Liver (tissue), 9 donors: Measurements from ENCODE around the gene ENOPH1. TPM values are rescaled to one million over a fixed set of nuclear protein-coding genes. Genes with fewer than 3 reads are reported as not detected.

ENCODE experiments used
- DNase-seq: peaks from one replicate; pipeline ENCODE4 v3.0.0-alpha.2; 2017; ENCODE audit warnings: low spot score
- H3K27ac ChIP-seq, 2 donors: one replicate each; pipeline ENCODE4 v1.7.0; 2013; ENCODE audit warnings: inconsistent platforms in 2 of 2, low read length in 2 of 2, control low read depth in 1 of 2, low read depth in 1 of 2, mild to moderate bottlenecking in 1 of 2
- H3K27me3 ChIP-seq, 4 donors: one replicate each; pipeline versions ENCODE4 v1.6.1 to v1.7.0; 2013; ENCODE audit warnings: low read length in 3 of 4, inconsistent platforms in 1 of 4, mild to moderate bottlenecking in 1 of 4, moderate library complexity in 1 of 4; ENCODE audit not compliant: control insufficient read depth in 4 of 4, insufficient read depth in 4 of 4
- H3K36me3 ChIP-seq, 4 donors: one replicate each; pipeline versions ENCODE4 v1.6.1 to v1.7.0; 2013; ENCODE audit warnings: low read length in 3 of 4, mild to moderate bottlenecking in 3 of 4, low read depth in 1 of 4, moderate library complexity in 1 of 4; ENCODE audit not compliant: control insufficient read depth in 4 of 4, insufficient read depth in 3 of 4
- H3K4me1 ChIP-seq, 4 donors: one replicate each; pipeline versions ENCODE4 v1.6.1 to v1.7.0; 2013; ENCODE audit warnings: low read length in 3 of 4, mild to moderate bottlenecking in 3 of 4, moderate library complexity in 1 of 4; ENCODE audit not compliant: control insufficient read depth in 4 of 4, insufficient read depth in 4 of 4
- H3K4me3 ChIP-seq, 3 donors: one replicate each; pipeline versions ENCODE4 v1.6.1 to v1.7.0; 2013; ENCODE audit warnings: low read length in 3 of 3, control low read depth in 1 of 3, low read depth in 1 of 3, mild to moderate bottlenecking in 1 of 3
- H3K9ac ChIP-seq, 2 donors: one replicate each; pipeline ENCODE4 v1.7.0; 2013; ENCODE audit warnings: low read length in 2 of 2, mild to moderate bottlenecking in 2 of 2, moderate library complexity in 2 of 2, control low read depth in 1 of 2, low read depth in 1 of 2
- H3K9me3 ChIP-seq, 4 donors: one replicate each; pipeline versions ENCODE4 v1.6.1 to v1.7.0; 2013; ENCODE audit warnings: low read length in 3 of 4; ENCODE audit not compliant: control insufficient read depth in 4 of 4
- ATF3 ChIP-seq: IDR thresholded peaks from 2 replicates; pipeline ENCODE4 v1.6.1; 2016; ENCODE audit warnings: antibody characterized with exemption
- FOXA1 ChIP-seq: IDR thresholded peaks from 2 replicates; pipeline ENCODE4 v1.6.1; 2016; ENCODE audit warnings: antibody characterized with exemption
- HNF4A ChIP-seq, 2 donors: conservative IDR thresholded peaks; 2 replicates each; pipeline ENCODE4 v1.6.1; 2016; ENCODE audit warnings: antibody characterized with exemption in 2 of 2, mild to moderate bottlenecking in 2 of 2
- HNF4G ChIP-seq: IDR thresholded peaks from 2 replicates; pipeline ENCODE4 v1.6.1; 2016; ENCODE audit warnings: antibody characterized with exemption
- JUND ChIP-seq, 2 donors: IDR thresholded peaks; 2 replicates each; pipeline ENCODE4 v1.6.1; 2016; ENCODE audit warnings: antibody characterized with exemption in 2 of 2
- RXRA ChIP-seq, 2 donors: IDR thresholded peaks; 2 replicates each; pipeline ENCODE4 v1.6.1; 2017 to 2018; ENCODE audit warnings: antibody characterized with exemption in 2 of 2, mild to moderate bottlenecking in 1 of 2
- TAF1 ChIP-seq: conservative IDR thresholded peaks from 2 replicates; pipeline ENCODE4 v1.6.1; 2016; ENCODE audit warnings: antibody characterized with exemption, mild to moderate bottlenecking
- WGBS: extraction: QIAGEN DNeasy Blood & Tissue Kit; methylation state at CpG from one replicate; pipeline ENCODE4 v1.1.7; 2013; 5-methylcytosine and 5-hydroxymethylcytosine counted together
- polyA plus RNA-seq, 2 donors: library from polyadenylated mRNA; stranded (reverse) in 1 of 2; unstranded in 1 of 2; fragments of 200-250 nt in 1 of 2; fragments of >200 nt in 1 of 2; fragmentation: Nextera tagmentation in 1 of 2; extraction: Ambion mirVana in 1 of 2; gene quantifications; one replicate each; pipeline versions ENCODE4 v1.2.1 to v1.2.3, GENCODE V29; 2013 to 2015
- total RNA-seq, 2 donors: library from RNA; depleted of rRNA; stranded (reverse); fragments of >200 nt; gene quantifications; one replicate each; pipeline ENCODE4 v1.2.3, GENCODE V29; 2014
- TF ChIP-seq, protein P1 (sequence below): IDR thresholded peaks from 2 replicates; pipeline ENCODE4 v1.6.1; 2016; ENCODE audit warnings: antibody characterized with exemption
- TF ChIP-seq, protein P2 (sequence below): IDR thresholded peaks from 2 replicates; pipeline ENCODE4 v1.6.1; 2016; ENCODE audit warnings: antibody characterized with exemption, mild to moderate bottlenecking
- donor health status: healthy.
- donor health status: healthy.
- donor health status: healthy.
- donor health status: healthy.
- donor health status: healthy.

The ENOPH1 gene
- total and polyA plus RNA-seq, 4 donors = 12.1 to 20.0 (median 12.8) TPM

DNA sequence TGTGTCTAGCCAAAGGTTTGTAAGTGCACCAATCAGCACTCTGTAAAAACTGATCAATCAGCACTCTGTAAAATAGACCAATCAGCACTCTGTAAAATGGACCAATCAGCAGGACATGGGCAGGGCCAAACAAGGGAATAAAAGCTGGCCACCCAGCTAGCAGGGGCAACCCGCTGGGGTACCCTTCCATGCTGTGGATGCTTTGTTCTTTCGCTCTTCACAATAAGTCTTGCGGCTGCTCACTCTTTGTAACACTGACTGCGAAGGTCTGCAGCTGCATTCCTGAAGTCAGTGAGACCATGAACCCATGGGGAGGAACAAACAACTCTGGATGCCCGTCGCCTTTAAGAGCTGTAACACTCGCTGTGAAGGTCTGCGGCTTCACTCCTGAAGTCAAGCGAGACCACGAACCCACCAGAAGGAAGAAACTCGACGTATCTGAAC lies 14.4 kb upstream of the ENOPH1 start:
- no peaks in the 10 kb centered on the region for H3K9me3 ChIP-seq
- no peaks in the 10 kb centered on the region for H3K27me3 ChIP-seq
- TF ChIP-seq RXRA (IDR thresholded peaks at IDR 0.05) = no peak
- TF ChIP-seq, protein P1, sequence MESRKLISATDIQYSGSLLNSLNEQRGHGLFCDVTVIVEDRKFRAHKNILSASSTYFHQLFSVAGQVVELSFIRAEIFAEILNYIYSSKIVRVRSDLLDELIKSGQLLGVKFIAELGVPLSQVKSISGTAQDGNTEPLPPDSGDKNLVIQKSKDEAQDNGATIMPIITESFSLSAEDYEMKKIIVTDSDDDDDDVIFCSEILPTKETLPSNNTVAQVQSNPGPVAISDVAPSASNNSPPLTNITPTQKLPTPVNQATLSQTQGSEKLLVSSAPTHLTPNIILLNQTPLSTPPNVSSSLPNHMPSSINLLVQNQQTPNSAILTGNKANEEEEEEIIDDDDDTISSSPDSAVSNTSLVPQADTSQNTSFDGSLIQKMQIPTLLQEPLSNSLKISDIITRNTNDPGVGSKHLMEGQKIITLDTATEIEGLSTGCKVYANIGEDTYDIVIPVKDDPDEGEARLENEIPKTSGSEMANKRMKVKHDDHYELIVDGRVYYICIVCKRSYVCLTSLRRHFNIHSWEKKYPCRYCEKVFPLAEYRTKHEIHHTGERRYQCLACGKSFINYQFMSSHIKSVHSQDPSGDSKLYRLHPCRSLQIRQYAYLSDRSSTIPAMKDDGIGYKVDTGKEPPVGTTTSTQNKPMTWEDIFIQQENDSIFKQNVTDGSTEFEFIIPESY = no peak
- no peak for TF ChIP-seq HNF4A (conservative IDR thresholded peaks at IDR 0.05)
- TF ChIP-seq FOXA1 = no peak
- TF ChIP-seq, protein P2, sequence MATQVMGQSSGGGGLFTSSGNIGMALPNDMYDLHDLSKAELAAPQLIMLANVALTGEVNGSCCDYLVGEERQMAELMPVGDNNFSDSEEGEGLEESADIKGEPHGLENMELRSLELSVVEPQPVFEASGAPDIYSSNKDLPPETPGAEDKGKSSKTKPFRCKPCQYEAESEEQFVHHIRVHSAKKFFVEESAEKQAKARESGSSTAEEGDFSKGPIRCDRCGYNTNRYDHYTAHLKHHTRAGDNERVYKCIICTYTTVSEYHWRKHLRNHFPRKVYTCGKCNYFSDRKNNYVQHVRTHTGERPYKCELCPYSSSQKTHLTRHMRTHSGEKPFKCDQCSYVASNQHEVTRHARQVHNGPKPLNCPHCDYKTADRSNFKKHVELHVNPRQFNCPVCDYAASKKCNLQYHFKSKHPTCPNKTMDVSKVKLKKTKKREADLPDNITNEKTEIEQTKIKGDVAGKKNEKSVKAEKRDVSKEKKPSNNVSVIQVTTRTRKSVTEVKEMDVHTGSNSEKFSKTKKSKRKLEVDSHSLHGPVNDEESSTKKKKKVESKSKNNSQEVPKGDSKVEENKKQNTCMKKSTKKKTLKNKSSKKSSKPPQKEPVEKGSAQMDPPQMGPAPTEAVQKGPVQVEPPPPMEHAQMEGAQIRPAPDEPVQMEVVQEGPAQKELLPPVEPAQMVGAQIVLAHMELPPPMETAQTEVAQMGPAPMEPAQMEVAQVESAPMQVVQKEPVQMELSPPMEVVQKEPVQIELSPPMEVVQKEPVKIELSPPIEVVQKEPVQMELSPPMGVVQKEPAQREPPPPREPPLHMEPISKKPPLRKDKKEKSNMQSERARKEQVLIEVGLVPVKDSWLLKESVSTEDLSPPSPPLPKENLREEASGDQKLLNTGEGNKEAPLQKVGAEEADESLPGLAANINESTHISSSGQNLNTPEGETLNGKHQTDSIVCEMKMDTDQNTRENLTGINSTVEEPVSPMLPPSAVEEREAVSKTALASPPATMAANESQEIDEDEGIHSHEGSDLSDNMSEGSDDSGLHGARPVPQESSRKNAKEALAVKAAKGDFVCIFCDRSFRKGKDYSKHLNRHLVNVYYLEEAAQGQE = no peak
- no peak overlapping the region for H3K4me3 ChIP-seq
- DNase-seq = no peak
- H3K9ac ChIP-seq = no peak overlapping the region
- no peak overlapping the region for H3K27ac ChIP-seq
- no peaks in the 10 kb centered on the region for H3K36me3 ChIP-seq
- peaks cover 0 to 4% (median 0%) of the 10 kb centered on the region in 4 donors for H3K4me1 ChIP-seq
- 87% methylated on average over 12 of the region's 12 CpGs for WGBS

- Histone ChIP-seq H3K9me3 (no peaks in the 10 kb centered on the region), H3K9ac (no peak overlapping the region), H3K4me3 (no peak overlapping the region), H3K4me1 (peaks cover 0 to 4% (median 0%) of the 10 kb centered on the region in 4 donors), H3K36me3 (peaks cover 0 to 15% (median 13%) of the 10 kb centered on the region in 4 donors), H3K27ac (no peak overlapping the region), H3K27me3 (no peaks in the 10 kb centered on the region)
- 75% methylated on average over 3 of the region's 3 CpGs for WGBS
- TF ChIP-seq TAF1 = no peak
- TF ChIP-seq ATF3 = no peak
- no peak for TF ChIP-seq JUND (IDR thresholded peaks at IDR 0.05)
- TF ChIP-seq HNF4G = no peak
- no peak for DNase-seq
Measured at GRCh38 chr4:82419451-82419850, 10.9 kb upstream of the ENOPH1 start.

DNA sequence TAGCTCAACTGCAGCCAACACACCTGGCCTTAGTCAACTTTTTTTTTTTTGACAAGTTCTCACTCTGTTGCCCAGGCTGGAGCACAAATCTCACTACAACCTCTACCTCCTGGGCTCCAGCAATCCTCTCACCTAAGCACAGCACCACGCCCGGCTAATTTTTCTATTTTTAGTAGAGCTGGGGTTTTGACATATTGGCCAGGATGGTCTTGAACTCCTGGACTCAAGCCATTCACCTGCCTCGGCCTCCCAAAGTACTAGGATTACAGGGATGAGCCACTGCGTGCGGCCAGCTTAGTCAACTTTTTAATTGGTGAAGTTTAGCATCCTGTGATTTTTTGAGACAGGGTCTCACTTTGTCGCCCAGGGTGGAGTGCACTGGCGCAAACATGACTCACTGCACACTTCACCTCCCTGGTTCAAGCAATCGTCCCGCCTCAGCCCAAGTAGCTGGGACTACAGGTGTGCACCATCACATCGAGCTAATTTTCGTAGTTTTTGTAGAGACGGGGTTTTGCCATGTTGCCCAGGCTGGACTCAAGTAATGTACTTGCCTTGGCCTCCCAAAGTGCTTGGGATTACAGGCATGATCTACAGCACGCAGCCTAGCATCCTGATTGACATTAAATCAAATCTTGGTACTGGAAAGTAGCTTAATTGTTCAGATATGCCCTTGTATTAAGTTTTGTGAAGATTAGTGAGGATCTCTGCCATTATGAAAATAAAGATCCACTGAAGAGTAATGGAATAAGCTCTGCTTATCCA lies 8.4 kb upstream of the ENOPH1 start:
- DNase-seq = no peak
- Histone ChIP-seq H3K27ac (no peak overlapping the region), H3K36me3 (peaks cover 5 to 40% (median 37%) of the 10 kb centered on the region in 4 donors), H3K4me1 (peaks cover 0 to 9% (median 6%) of the 10 kb centered on the region in 4 donors), H3K9me3 (no peaks in the 10 kb centered on the region), H3K4me3 (no peak overlapping the region), H3K9ac (no peak overlapping the region), H3K27me3 (no peaks in the 10 kb centered on the region)
- TF ChIP-seq HNF4G (no peak), JUND (IDR thresholded peaks at IDR 0.05) (no peak)
- WGBS = 89% methylated on average over 13 of the region's 13 CpGs
